ENCODE results near the gene LMOD3. TPM values are rescaled to one million over a fixed set of nuclear protein-coding genes. Genes with fewer than 3 reads are reported as not detected.

The LMOD3 gene
- total RNA-seq, 1 donor from 2014 or later: not detected

DNA sequence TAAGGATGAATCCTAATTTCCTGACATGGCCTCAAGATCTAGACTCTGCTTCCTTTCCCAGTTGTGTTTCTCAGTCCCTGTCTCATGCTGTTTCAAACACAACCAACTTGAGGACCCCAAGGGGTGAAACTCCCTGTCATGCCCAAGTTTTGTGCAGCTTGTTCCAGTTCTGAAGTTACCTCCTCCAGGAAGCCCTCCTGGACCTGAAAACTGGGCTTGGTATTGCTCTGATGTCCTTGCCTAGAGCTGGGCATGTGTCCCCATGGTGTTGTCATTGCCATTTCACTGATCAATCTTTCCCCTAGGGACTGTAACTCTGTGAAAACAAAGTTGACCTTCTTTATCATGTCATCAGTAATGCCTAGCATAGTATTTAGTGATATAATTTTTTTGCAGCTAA is 6.1 kb upstream of the LMOD3 start:
- Mint-ChIP-seq H3K4me3 (ENCODE audit: unreplicated experiment) (no peak overlapping the region), H3K4me1 (ENCODE audit: unreplicated experiment) (no peaks in the 10 kb centered on the region), H3K27me3 (ENCODE audit: unreplicated experiment) (peaks cover 15% of the 10 kb centered on the region), H3K9me3 (ENCODE audit: unreplicated experiment) (no peaks in the 10 kb centered on the region), H3K27ac (ENCODE audit: unreplicated experiment) (no peak overlapping the region), H3K36me3 (ENCODE audit: unreplicated experiment) (no peaks in the 10 kb centered on the region)
- DNase-seq (ENCODE audit: extremely low spot score, unreplicated experiment): no peak
- TF ChIP-seq, protein P1, sequence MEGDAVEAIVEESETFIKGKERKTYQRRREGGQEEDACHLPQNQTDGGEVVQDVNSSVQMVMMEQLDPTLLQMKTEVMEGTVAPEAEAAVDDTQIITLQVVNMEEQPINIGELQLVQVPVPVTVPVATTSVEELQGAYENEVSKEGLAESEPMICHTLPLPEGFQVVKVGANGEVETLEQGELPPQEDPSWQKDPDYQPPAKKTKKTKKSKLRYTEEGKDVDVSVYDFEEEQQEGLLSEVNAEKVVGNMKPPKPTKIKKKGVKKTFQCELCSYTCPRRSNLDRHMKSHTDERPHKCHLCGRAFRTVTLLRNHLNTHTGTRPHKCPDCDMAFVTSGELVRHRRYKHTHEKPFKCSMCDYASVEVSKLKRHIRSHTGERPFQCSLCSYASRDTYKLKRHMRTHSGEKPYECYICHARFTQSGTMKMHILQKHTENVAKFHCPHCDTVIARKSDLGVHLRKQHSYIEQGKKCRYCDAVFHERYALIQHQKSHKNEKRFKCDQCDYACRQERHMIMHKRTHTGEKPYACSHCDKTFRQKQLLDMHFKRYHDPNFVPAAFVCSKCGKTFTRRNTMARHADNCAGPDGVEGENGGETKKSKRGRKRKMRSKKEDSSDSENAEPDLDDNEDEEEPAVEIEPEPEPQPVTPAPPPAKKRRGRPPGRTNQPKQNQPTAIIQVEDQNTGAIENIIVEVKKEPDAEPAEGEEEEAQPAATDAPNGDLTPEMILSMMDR (IDR thresholded peaks at IDR 0.05): no peak

DNA sequence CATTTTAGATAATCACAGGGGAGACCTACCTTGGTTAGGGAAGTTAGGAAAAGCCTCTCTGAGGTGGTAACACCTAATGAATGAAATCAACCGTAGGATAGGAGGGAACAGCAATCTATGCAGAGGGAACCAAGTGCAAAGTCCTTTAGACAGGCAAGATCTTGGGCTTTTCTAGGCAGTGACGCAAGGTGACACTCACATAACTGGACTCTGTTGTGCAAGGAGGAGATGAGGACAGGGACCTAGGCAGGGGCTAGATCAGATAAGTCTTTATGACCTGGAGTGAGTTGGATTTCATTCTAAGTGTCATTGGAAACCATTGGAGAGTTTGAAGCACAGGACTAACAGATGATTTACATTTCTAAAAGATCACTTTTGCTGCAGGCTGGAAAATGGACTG is 4.6 kb upstream of the LMOD3 start:
- no peaks in the 10 kb centered on the region for H3K36me3 Mint-ChIP-seq (ENCODE audit: unreplicated experiment)
- no peak overlapping the region for H3K4me3 Mint-ChIP-seq (ENCODE audit: unreplicated experiment)
- no peak overlapping the region for H3K27ac Mint-ChIP-seq (ENCODE audit: unreplicated experiment)
- DNase-seq (ENCODE audit: extremely low spot score, unreplicated experiment): no peak
- peaks cover 2% of the 10 kb centered on the region for H3K4me1 Mint-ChIP-seq (ENCODE audit: unreplicated experiment)
- TF ChIP-seq, protein P1 (IDR thresholded peaks at IDR 0.05): no peak
- H3K27me3 Mint-ChIP-seq (ENCODE audit: unreplicated experiment): peaks cover 15% of the 10 kb centered on the region
- H3K9me3 Mint-ChIP-seq (ENCODE audit: unreplicated experiment): no peaks in the 10 kb centered on the region

GRCh38 chr3:69126216-69126615 is 3.8 kb upstream of the LMOD3 start:
- no peak for DNase-seq (ENCODE audit: extremely low spot score, unreplicated experiment)
- peaks cover 3% of the 10 kb centered on the region for H3K4me1 Mint-ChIP-seq (ENCODE audit: unreplicated experiment)
- no peak overlapping the region for H3K4me3 Mint-ChIP-seq (ENCODE audit: unreplicated experiment)
- no peaks in the 10 kb centered on the region for H3K9me3 Mint-ChIP-seq (ENCODE audit: unreplicated experiment)
- TF ChIP-seq, protein P1 (IDR thresholded peaks at IDR 0.05): no peak
- H3K27ac Mint-ChIP-seq (ENCODE audit: unreplicated experiment): no peak overlapping the region
- H3K36me3 Mint-ChIP-seq (ENCODE audit: unreplicated experiment): no peaks in the 10 kb centered on the region
- peaks cover 14% of the 10 kb centered on the region for H3K27me3 Mint-ChIP-seq (ENCODE audit: unreplicated experiment)

DNA sequence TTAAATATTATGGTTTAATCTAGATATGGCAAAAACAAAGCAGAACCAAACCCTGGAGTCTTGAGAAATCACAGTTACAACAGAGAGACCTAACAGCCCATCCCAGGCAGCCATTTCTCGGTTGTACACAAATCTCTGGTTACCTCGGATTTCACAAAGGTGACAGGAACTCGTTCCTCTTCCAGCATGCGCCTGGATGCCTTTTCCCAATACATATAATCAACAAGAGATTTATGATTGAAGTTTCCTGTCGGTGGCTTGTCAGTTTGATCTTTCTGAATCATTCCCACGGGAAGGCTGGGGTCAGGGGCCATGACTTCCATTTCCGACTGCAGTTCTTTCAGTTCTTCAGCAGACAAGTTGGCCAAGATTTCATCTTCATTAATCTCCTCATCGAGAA is 445 bp downstream of the LMOD3 start:
- no peak for DNase-seq (ENCODE audit: extremely low spot score, unreplicated experiment)
- TF ChIP-seq, protein P1 (IDR thresholded peaks at IDR 0.05): no peak
- H3K9me3 Mint-ChIP-seq (ENCODE audit: unreplicated experiment): no peaks in the 10 kb centered on the region
- no peaks in the 10 kb centered on the region for H3K36me3 Mint-ChIP-seq (ENCODE audit: unreplicated experiment)
- H3K4me1 Mint-ChIP-seq (ENCODE audit: unreplicated experiment): peaks cover 3% of the 10 kb centered on the region
- no peak overlapping the region for H3K27ac Mint-ChIP-seq (ENCODE audit: unreplicated experiment)
- H3K27me3 Mint-ChIP-seq (ENCODE audit: unreplicated experiment): peaks cover 3% of the 10 kb centered on the region
- H3K4me3 Mint-ChIP-seq (ENCODE audit: unreplicated experiment): no peak overlapping the region

GRCh38 chr3:69121513-69121912 is 882 bp downstream of the LMOD3 start:
- Mint-ChIP-seq H3K36me3 (ENCODE audit: unreplicated experiment) (no peaks in the 10 kb centered on the region), H3K9me3 (ENCODE audit: unreplicated experiment) (no peaks in the 10 kb centered on the region), H3K4me1 (ENCODE audit: unreplicated experiment) (peaks cover 3% of the 10 kb centered on the region), H3K27me3 (ENCODE audit: unreplicated experiment) (no peaks in the 10 kb centered on the region), H3K4me3 (ENCODE audit: unreplicated experiment) (no peak overlapping the region), H3K27ac (ENCODE audit: unreplicated experiment) (no peak overlapping the region)
- TF ChIP-seq, protein P1 (IDR thresholded peaks at IDR 0.05): no peak
- no peak for DNase-seq (ENCODE audit: extremely low spot score, unreplicated experiment)
